ENCODE data around the gene LRBA.
"Not testable (repeated sequence)": the region's sequence is repeated elsewhere in the genome, so short reads cannot be mapped to it uniquely, and the experiment has no call there.

LRBA gene

DNA sequence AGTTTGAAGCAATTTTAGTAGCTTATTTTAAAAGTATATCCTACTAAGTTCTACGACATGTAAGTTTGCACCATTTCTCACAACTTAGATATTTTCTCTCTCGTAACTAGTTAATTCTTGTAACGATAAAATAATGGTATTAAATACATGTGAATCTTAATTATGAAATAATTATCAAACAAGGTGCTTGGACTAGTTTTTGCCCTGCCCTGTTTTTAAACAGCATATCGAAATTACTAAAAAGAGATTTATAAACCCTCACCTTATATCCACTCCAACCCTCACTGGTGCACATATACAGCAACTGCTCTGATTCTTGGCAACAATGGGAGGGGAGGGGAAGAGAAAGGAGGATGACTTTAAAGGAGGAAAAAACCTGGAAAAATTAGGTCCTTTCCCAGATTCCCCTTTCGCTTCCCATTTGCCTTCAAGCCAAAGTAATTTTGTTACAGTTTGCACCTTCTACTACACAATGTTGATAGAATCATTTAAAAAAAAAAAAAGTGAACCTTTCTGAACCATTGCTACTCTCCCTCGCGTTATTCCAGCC is 434.0 kb downstream of the LRBA start:
- Mint-ChIP-seq H3K27me3 (no peaks in the 10 kb centered on the region), H3K36me3 (peaks cover 67% of the 10 kb centered on the region)

DNA sequence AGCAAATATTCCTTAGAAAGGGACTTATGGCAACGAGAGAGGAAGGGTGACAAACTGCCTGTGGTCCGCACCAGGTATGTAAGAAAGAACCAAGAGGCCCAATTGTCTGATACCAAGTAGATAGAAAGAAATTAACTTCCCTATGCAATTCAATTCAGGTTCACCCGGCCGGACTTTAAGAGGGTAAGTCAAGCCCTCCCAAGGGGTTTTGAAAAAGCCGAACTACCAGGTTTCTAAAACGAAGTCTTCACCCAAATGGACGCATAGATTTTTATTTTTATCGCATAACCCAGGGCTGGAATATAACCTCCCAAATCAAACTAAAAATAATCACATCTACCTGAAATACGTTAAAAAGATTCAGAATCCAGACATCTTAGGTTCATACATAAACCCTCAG is 434.8 kb downstream of the LRBA start:
- no peak for ATAC-seq
- no peaks in the 10 kb centered on the region for H3K27me3 Mint-ChIP-seq
- no peak overlapping the region for H3K4me3 Mint-ChIP-seq
- no peak overlapping the region for H3K27ac Mint-ChIP-seq
- H3K9me3 Mint-ChIP-seq = peaks cover 4% of the 10 kb centered on the region
- no peaks in the 10 kb centered on the region for H3K4me1 Mint-ChIP-seq
- H3K36me3 Mint-ChIP-seq = peaks cover 59% of the 10 kb centered on the region

More for the DNA sequence above, 434.0 kb downstream of the LRBA start:
- ATAC-seq = no peak
- H3K4me3 Mint-ChIP-seq = no peak overlapping the region
- peaks cover 4% of the 10 kb centered on the region for H3K9me3 Mint-ChIP-seq
- H3K27ac Mint-ChIP-seq = no peak overlapping the region
- no peaks in the 10 kb centered on the region for H3K4me1 Mint-ChIP-seq

DNA sequence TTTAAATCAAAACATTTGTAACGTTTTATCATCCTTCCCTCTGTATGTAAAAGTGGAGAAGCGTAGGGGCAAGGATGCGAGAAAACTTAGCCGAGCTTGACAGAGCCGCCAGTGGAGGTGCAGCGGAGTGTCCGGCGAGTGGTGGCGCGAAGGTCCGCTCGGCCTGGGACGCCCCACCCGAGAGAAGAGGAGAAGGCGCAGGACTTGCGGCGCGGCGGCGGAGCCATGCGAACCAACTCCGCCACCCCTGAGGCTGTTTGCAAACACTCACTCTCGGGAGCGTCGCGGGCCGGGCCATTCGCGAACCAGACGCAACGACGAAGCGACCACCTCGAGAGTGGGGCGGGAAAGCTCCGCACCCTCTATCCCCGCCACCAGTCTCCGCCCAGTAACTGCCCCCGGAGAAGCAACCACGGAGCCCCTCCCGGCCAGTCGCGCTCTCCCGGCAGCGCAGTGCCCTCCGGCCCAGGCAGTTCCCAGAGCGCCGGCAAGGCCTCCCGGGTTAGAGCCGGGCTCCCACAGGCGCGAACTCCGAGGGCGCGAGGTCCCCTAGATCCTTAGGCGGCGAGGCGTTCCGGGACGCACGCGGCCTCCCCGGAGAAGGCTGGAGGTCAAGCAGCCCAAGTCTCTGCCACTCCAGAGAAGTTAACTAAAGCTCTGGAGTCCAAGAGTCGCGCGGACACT is 435.4 kb downstream of the LRBA start:
- no peaks in the 10 kb centered on the region for H3K27me3 Mint-ChIP-seq
- no peak overlapping the region for H3K4me3 Mint-ChIP-seq
- no peaks in the 10 kb centered on the region for H3K4me1 Mint-ChIP-seq
- peaks cover 4% of the 10 kb centered on the region for H3K9me3 Mint-ChIP-seq
- peaks cover 57% of the 10 kb centered on the region for H3K36me3 Mint-ChIP-seq
- ATAC-seq = no peak
- no peak overlapping the region for H3K27ac Mint-ChIP-seq

DNA sequence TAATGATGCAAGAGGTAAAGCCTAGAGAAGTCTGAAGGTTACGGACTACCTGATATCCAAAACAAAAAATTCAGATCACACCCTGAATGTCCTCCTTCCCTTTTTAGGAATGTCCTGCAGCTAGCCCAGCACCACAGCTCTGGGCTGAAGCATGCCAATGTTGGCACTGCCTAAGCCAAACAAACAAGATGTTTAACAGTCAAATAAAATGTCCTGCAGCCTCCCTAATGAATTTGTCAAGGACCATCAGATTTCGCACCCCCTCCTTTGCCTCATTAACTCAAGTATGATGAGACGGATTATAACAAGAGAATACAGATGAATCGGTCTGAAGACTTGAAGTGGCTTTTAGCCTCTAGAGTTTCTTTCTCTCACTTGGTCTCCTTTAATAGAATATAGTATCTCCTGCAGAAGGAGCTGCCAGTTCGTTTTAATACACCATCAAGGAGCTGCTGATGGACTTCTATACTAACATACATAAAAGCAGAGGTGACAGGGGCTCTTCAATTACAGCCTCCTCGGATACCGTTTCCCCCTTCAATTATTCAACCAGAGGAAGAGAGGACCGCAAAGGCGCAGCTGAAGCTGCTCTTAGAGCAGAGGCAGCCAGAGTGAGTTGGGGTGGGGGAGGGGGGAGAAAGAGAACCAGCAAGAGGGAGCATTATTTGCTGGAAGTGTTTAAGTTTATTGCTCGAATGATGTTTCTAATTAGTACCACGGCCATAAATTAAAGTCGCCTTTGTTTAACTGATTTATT is 436.2 kb downstream of the LRBA start:
- ATAC-seq = no peak
- Mint-ChIP-seq H3K27ac (no peak overlapping the region), H3K9me3 (peaks cover 4% of the 10 kb centered on the region), H3K4me3 (no peak overlapping the region), H3K4me1 (no peaks in the 10 kb centered on the region), H3K36me3 (peaks cover 50% of the 10 kb centered on the region), H3K27me3 (no peaks in the 10 kb centered on the region)

DNA sequence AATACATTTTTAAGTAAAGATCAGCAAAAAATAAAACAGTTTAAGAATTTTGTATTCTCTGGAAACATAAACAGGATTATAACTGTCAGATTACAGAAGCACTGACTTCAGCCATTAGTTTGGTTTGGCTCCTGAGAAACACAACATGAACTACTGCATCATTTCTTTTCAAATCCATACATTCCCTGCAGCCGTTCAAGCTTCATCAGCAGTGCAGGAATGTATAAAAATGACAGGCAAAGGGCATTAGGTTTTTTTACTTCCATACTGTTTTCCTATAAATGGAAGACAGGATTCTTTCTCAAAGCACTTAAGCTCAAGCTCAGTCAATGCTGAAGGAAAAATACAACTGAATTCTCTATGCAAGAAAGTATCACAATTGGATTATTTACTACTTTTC is 437.3 kb downstream of the LRBA start:
- H3K9me3 Mint-ChIP-seq = peaks cover 4% of the 10 kb centered on the region
- H3K27me3 Mint-ChIP-seq = no peaks in the 10 kb centered on the region
- ATAC-seq = no peak

DNA sequence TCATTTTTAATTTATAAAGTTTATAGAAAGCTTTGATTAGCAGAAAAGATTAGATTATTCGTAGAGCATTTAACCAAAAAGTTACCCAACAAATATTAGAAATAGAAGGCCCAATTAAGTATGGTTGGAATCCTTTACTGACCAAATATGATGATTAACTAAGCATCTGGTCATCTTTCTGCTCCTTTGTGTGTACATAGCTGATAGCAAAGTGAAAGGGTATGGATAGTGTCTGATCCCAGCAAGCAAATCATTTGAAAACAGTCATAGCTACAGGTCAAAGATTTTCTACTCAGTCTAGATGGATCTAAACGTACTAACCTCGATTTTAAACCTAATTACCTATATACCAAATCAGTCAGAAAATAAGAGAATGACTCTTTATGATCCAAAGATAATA is 440.4 kb downstream of the LRBA start:
- H3K27me3 Mint-ChIP-seq = no peaks in the 10 kb centered on the region
- H3K36me3 Mint-ChIP-seq = peaks cover 14% of the 10 kb centered on the region
- no peak overlapping the region for H3K4me3 Mint-ChIP-seq
- H3K4me1 Mint-ChIP-seq = no peaks in the 10 kb centered on the region
- no peak overlapping the region for H3K27ac Mint-ChIP-seq
- H3K9me3 Mint-ChIP-seq = no peaks in the 10 kb centered on the region
- no peak for ATAC-seq

More for the DNA sequence above, 437.3 kb downstream of the LRBA start:
- Mint-ChIP-seq H3K36me3 (peaks cover 38% of the 10 kb centered on the region), H3K4me3 (no peak overlapping the region), H3K27ac (no peak overlapping the region), H3K4me1 (no peaks in the 10 kb centered on the region)

DNA sequence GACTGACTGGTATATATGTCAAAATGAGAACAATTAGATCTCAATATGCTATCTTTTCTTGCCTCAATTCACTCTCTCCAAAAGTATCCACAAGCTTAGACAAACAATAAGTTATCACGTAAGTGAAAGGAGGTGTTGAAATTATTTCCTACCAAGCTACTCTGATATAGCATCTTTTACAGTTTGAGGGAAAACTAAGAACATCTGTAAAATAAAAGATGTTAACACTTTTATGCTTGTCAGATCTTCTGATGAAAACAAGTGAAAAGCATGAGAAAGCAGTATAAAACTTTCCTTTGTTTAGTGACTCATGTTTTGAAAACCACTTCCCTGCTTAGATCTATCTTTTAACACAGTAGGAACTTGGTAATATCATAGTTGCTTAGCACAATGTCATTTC is 441.6 kb downstream of the LRBA start:
- no peak for ATAC-seq

DNA sequence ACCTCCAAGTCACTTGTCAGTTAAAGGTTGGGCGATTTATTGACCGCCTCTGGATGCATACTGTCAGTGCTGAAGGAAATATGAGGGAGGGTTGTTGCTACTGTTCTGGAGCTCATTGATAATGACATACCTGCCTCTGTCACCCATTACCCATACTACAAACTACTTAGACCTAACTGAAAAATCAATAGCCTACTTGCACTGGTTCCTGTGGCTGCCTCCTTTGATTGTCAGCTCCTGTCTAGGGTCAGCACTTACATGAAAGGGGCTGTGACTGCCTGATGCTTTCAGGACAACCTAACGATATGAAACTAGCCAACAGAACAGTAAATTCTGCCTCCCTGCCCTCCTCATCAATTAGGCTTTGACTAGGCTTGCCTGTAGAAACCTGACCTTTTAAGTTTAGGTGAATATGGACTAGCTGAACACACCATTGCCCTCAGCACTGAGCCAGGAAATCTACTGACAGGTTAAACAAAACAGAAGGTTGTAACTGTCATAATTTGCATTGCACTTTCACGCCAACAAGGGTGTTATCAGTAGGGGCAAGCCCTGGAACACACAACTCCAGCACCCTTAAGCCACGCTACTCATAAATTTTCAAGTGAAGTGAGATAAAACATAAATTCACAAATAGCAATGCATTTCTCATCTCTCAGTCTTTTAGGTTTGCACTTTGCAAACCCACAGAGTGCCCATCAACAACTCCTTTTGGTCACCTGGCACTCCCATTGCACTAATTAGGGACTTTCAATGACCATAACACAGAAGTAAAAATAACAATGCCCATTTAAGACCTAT is 442.2 kb downstream of the LRBA start:
- Mint-ChIP-seq H3K27me3 (no peaks in the 10 kb centered on the region), H3K9me3 (no peaks in the 10 kb centered on the region), H3K4me3 (no peak overlapping the region), H3K36me3 (peaks cover 7% of the 10 kb centered on the region), H3K27ac (no peak overlapping the region), H3K4me1 (no peaks in the 10 kb centered on the region)
- ATAC-seq = no peak

More for the DNA sequence above, 441.6 kb downstream of the LRBA start:
- Mint-ChIP-seq H3K36me3 (peaks cover 6% of the 10 kb centered on the region), H3K4me1 (no peaks in the 10 kb centered on the region), H3K27me3 (no peaks in the 10 kb centered on the region), H3K27ac (no peak overlapping the region), H3K4me3 (no peak overlapping the region), H3K9me3 (no peaks in the 10 kb centered on the region)

DNA sequence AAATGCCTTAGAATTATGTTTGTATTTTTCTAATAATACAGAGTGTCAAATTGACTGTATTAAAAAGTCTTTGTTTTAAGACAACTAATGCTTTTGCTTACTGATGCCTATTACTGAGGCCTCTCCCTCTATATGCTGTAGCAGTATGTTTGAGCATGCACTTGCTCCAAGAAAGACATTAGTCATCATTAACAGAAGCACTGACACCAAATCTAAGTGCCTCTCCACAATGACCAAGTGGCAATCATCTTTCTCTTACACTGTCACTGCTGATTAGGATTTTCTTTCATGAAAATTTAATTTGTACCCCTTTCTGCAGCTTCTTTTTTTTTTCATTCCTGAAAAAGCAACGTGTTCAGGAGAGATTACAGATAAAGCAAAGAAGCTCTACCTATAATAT is 444.2 kb downstream of the LRBA start:
- Mint-ChIP-seq H3K27ac (no peak overlapping the region), H3K4me1 (no peaks in the 10 kb centered on the region), H3K36me3 (peaks cover 18% of the 10 kb centered on the region), H3K9me3 (no peaks in the 10 kb centered on the region), H3K4me3 (no peak overlapping the region), H3K27me3 (no peaks in the 10 kb centered on the region)
- ATAC-seq = no peak

DNA sequence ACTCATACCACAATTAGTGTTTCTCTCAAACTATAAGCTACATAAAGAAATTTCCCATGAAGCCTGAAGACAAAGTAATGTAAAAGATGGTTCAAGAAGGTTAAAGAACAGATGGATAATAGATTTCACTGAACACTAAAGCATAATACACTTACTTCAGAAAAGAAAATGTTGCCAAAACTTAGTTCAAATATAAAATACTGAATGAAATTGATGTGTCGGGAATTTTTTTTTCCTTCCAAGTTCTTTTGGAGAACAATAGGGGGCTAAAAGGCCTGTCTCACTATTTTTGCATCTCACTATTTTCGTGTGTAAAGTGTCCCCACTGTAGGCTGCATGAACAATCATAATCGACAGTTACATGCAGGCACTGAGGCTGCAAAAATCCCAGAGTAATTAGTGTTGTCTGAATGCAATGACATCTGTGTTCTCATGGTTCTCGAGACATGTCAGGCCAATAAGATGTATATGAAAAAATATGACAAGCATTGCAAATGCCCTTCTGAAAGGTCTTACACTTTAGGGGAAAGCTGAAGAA is 445.0 kb downstream of the LRBA start:
- H3K4me3 Mint-ChIP-seq = no peak overlapping the region
- H3K4me1 Mint-ChIP-seq = no peaks in the 10 kb centered on the region
- no peak overlapping the region for H3K27ac Mint-ChIP-seq
- H3K36me3 Mint-ChIP-seq = peaks cover 22% of the 10 kb centered on the region
- peaks cover 1% of the 10 kb centered on the region for H3K9me3 Mint-ChIP-seq
- H3K27me3 Mint-ChIP-seq = no peaks in the 10 kb centered on the region
- no peak for ATAC-seq

DNA sequence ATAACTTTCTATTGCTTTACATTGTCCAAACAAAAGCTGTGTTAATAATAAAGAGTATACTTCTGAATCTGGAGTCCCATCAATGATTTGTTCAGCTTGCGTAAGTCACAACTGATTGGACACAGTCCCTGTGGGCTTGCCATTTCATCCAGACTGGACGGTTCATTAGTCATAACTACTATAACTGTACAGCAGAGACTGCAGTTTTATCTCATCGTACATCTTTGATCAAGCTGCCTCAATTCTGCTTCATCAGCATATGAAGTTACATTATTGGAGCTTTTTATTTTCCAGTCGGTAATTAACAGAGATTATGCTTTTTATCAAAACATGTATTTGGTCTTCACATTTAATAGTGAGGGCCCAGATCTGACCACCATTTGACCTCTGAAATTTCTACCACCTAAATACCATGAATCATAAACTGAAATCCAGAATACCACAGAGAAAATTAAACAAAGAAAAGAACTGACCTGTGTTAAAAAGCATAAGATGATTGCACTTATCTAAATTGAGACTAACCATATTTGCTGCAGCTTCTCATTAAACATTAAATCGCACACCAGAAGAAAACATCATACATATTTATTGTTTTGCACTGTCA is 445.6 kb downstream of the LRBA start:
- peaks cover 3% of the 10 kb centered on the region for H3K9me3 Mint-ChIP-seq
- H3K27ac Mint-ChIP-seq = no peak overlapping the region
- H3K27me3 Mint-ChIP-seq = no peaks in the 10 kb centered on the region
- H3K4me3 Mint-ChIP-seq = no peak overlapping the region
- no peak for ATAC-seq
- no peaks in the 10 kb centered on the region for H3K4me1 Mint-ChIP-seq
- H3K36me3 Mint-ChIP-seq = peaks cover 27% of the 10 kb centered on the region

DNA sequence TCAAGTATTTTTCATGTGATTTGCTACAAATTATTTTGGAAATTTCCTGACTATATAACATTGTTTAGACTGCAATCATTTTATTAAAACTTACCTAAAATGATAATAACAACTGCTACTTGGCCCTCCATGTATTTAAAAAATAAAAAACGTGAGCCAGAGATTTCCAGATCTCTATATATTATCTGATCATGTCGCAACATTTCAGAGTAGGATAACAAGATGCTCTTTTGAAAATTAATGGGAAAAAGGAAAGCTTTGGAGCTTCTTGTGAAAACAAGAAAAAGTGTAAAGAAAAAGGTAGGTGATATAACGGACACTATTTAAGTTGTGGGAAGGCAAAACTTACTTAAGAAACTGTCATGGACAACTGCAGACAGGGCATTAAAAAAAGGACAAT is 448.0 kb downstream of the LRBA start:
- no peaks in the 10 kb centered on the region for H3K27me3 Mint-ChIP-seq
- H3K4me3 Mint-ChIP-seq = no peak overlapping the region
- H3K27ac Mint-ChIP-seq = no peak overlapping the region
- no peak for ATAC-seq
- H3K9me3 Mint-ChIP-seq = peaks cover 3% of the 10 kb centered on the region
- no peaks in the 10 kb centered on the region for H3K4me1 Mint-ChIP-seq
- peaks cover 40% of the 10 kb centered on the region for H3K36me3 Mint-ChIP-seq

DNA sequence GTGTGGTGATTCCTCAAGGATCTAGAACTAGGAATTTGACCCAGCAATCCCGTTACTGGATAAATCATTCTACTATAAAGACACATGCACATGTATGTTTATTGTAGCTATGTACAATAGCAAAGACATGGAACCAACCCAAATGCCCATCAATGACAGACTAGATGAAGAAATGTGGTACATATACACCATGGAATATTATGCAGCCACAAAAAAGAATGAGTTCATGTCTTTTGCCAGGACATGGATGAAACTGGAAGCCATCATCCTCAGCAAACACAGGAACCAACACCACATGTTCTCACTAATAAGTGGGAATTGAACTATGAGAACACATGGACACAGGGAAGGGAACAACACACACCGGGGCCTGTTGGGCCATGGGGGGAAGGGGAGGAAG is 450.1 kb downstream of the LRBA start:
- not testable (repeated sequence) for H3K27ac Mint-ChIP-seq, H3K9me3 Mint-ChIP-seq, H3K4me3 Mint-ChIP-seq, ATAC-seq, H3K27me3 Mint-ChIP-seq, H3K4me1 Mint-ChIP-seq
- peaks cover 40% of the 10 kb centered on the region for H3K36me3 Mint-ChIP-seq

DNA sequence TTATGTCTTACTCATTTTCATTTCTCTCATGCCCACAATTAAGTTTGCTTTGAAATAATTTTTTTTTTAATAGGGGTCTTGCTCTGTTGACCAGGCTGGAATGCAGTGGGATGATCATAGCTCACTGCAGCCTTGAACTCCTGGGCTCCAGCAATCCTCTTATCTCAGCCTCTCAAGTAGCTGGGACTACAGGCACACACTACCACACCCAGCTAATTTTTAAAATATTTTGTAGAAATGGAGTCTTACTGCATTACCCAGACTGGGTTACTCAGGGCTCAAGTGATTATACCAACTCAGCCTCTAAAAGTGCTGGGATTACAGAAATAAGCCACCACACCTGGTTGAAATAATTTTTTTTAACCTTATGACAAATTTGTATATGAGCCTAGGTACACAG is 452.3 kb downstream of the LRBA start:
- Mint-ChIP-seq H3K4me1 (no peaks in the 10 kb centered on the region), H3K27me3 (no peaks in the 10 kb centered on the region), H3K4me3 (no peak overlapping the region), H3K9me3 (peaks cover 3% of the 10 kb centered on the region), H3K36me3 (peaks cover 39% of the 10 kb centered on the region), H3K27ac (no peak overlapping the region)
- no peak for ATAC-seq

DNA sequence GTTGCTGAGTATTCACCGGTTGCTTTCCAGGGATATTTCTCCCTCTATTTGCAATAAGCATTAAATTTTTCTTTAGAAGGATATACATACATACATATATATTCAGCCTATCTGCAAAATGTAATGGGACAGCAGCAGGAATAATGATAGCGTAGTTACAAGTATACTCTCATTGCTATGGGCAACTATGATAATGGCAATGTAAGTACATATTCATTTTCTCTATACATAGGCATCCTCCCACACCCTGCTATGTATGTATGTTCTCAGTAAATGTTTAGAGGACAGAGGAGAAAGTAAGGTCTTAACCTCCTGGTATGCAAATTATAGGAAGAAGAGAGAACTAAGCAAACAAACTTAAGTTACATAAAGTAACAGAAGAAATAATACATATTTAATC is 452.8 kb downstream of the LRBA start:
- Mint-ChIP-seq H3K4me1 (no peaks in the 10 kb centered on the region), H3K9me3 (peaks cover 3% of the 10 kb centered on the region), H3K27me3 (no peaks in the 10 kb centered on the region), H3K36me3 (peaks cover 38% of the 10 kb centered on the region), H3K4me3 (no peak overlapping the region), H3K27ac (no peak overlapping the region)
- ATAC-seq = no peak
